ENCODE data around the gene TDRD10. TPM values are rescaled to one million over a fixed set of nuclear protein-coding genes. Genes with fewer than 3 reads are reported as not detected.
A peak's percentile ranks its signal among the peaks of the same experiment; 100 is the strongest.

TDRD10 gene
- total and polyA plus RNA-seq, 2 of the 8 experiments (the other 6 are each of a cell fraction or from before 2014, with no cell fraction given): 0.15 to 0.27 TPM

- TF ChIP-seq CHD7 (IDR thresholded peaks at IDR 0.05; ENCODE audit: insufficient replicate concordance, low read length) (no peak), YY1 (IDR thresholded peaks at IDR 0.05; ENCODE audit: low read depth, low read length) (peak; percentile 63; the same call in 1 of the 2 replicates), JUND (IDR thresholded peaks at IDR 0.05; ENCODE audit: low read length) (peak; percentile 44; the same call in 1 of the 2 replicates)
Measured at GRCh38 chr1:154533952-154534844, 32.2 kb downstream of the TDRD10 start (continued).

Measured in H1 (cell line).